CD8-positive, alpha-beta memory T cell (primary cell): ENCODE data around the gene GLCE. TPM values are rescaled to one million over a fixed set of nuclear protein-coding genes. Genes with fewer than 3 reads are reported as not detected.
"Not testable (repeated sequence)": the region's sequence is repeated elsewhere in the genome, so short reads cannot be mapped to it uniquely, and the experiment has no call there.

Experiments
- CTCF ChIA-PET: fragments of 350-600 bp; sonication (Branson Sonifier 250); formaldehyde crosslinking; loops from one replicate; lab custom pipeline; 2021; ENCODE audit warnings: antibody characterized with exemption; lab: Charles Lee
- POLR2A ChIA-PET: fragments of 350-600 bp; sonication (Branson Sonifier 250); formaldehyde crosslinking; loops from one replicate; lab custom pipeline; 2021; ENCODE audit warnings: antibody characterized with exemption; lab: Charles Lee
- DNase-seq, 5 donors: peaks; one replicate each; pipeline versions ENCODE4 v3.0.0 to v3.0.0-alpha.2; 2020 to 2022; ENCODE audit warnings: mixed read lengths in 1 of 5
- H3K27ac ChIP-seq: one replicate; pipeline ENCODE4 v1.7.0; 2013; ENCODE audit warnings: low read depth, mild to moderate bottlenecking, low read length, moderate library complexity
- H3K27me3 ChIP-seq: 2 replicates; pipeline ENCODE4 v1.7.0; 2013; ENCODE audit warnings: low read length, mild to moderate bottlenecking; ENCODE audit not compliant: insufficient read depth, poor library complexity, severe bottlenecking
- H3K36me3 ChIP-seq: 2 replicates; pipeline ENCODE4 v1.7.0; 2013; ENCODE audit warnings: mild to moderate bottlenecking, low read length, moderate library complexity; ENCODE audit not compliant: insufficient read depth
- H3K4me1 ChIP-seq: 2 replicates; pipeline ENCODE4 v1.7.0; 2013; ENCODE audit warnings: mild to moderate bottlenecking, low read length, moderate library complexity; ENCODE audit not compliant: insufficient read depth
- H3K4me3 ChIP-seq: 2 replicates; pipeline ENCODE4 v1.7.0; 2013; ENCODE audit warnings: mild to moderate bottlenecking, low read length
- H3K9me3 ChIP-seq: 2 replicates; pipeline ENCODE4 v1.7.0; 2013; ENCODE audit warnings: mild to moderate bottlenecking, low read length
- H3K27ac Mint-ChIP-seq, 8 donors: one replicate each; pipeline ENCODE4 v1.8.0; 2020 to 2021; ENCODE audit warnings: mixed read lengths in 8 of 8, mild to moderate bottlenecking in 6 of 8, inconsistent platforms in 3 of 8, moderate library complexity in 3 of 8
- H3K27me3 Mint-ChIP-seq, 2 donors: one replicate each; pipeline ENCODE4 v1.8.0; 2020 to 2021; ENCODE audit warnings: mixed read lengths in 2 of 2, mild to moderate bottlenecking in 1 of 2, moderate library complexity in 1 of 2
- H3K36me3 Mint-ChIP-seq, 3 donors: one replicate each; pipeline ENCODE4 v1.8.0; 2020 to 2021; ENCODE audit warnings: mixed read lengths in 3 of 3, inconsistent platforms in 1 of 3, mild to moderate bottlenecking in 1 of 3
- H3K4me1 Mint-ChIP-seq, 3 donors: one replicate each; pipeline ENCODE4 v1.8.0; 2020 to 2021; ENCODE audit warnings: mixed read lengths in 3 of 3, inconsistent platforms in 1 of 3, mild to moderate bottlenecking in 1 of 3
- H3K4me3 Mint-ChIP-seq, 7 donors: one replicate each; pipeline ENCODE4 v1.8.0; 2020 to 2021; ENCODE audit warnings: mixed read lengths in 7 of 7, mild to moderate bottlenecking in 6 of 7, moderate library complexity in 4 of 7, inconsistent platforms in 2 of 7
- H3K9me3 Mint-ChIP-seq, 5 donors: one replicate each; pipeline ENCODE4 v1.8.0; 2020 to 2022; ENCODE audit warnings: mixed read lengths in 5 of 5, mild to moderate bottlenecking in 3 of 5, moderate library complexity in 2 of 5, inconsistent platforms in 1 of 5
- polyA plus RNA-seq: library from polyadenylated mRNA; unstranded; fragments of 300-500 nt; fragmentation: Illumina TruSeq; gene quantifications from one replicate; pipeline ENCODE4 v1.2.3, GENCODE V29; 2021
- total RNA-seq, 2 experiments: library from RNA; stranded (reverse); gene quantifications; one replicate each; pipeline ENCODE4 v1.2.3, GENCODE V29; 2021

Gene GLCE
- total and polyA plus RNA-seq, 3 experiments from 2014 or later: 5.4 to 8.4 (median 5.7) TPM

DNA sequence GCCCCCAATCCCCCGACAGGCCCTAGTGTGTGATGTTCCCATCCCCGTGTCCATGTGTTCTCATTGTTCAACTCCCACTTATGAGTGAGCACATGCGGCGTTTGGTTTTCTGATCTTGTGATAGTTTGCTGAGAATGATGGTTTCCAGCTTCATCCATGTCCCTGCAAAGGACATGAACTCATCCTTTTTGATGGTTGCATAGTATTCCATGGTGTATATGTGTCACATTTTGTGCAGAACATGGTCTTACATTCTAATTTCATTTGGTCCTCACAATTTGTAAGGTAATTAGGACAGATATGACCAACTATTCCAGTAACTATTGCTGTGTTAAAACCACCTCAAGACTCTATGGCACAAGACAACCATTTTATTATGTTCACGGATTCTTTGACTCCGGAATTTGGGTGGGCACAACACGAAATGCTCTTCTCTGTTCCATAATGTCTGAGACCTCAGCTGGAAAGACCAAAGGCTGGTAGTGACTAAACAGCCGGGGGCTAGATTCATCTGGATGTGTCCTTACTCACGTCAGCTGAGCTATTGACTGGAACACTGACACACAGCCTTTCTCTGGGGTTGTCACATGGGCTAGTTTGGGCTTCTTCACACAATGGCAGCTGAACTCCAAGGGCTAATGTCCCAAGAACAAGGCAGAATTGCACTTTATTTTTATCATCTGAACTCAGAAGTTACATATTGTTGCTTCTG lies 13.6 kb upstream of the GLCE start:
- no peaks in the 10 kb centered on the region for H3K36me3 ChIP-seq
- Mint-ChIP-seq H3K27ac (no peak overlapping the region), H3K4me1 (no peaks in the 10 kb centered on the region), H3K9me3 (peaks cover 0 to 3% (median 0%) of the 10 kb centered on the region in 5 donors), H3K36me3 (peaks cover 0 to 3% (median 0%) of the 10 kb centered on the region in 3 donors), H3K4me3 (no peak overlapping the region), H3K27me3 (peaks cover 25 to 84% of the 10 kb centered on the region in 2 donors)
- H3K27me3 ChIP-seq: no peaks in the 10 kb centered on the region
- POLR2A ChIA-PET: interaction anchor here (0.6 kb wide), 1 partner anchor 231 kb away, joined by 3 read pairs; no protein-coding TSS in a partner anchor
- H3K27ac ChIP-seq: no peak overlapping the region
- H3K4me1 ChIP-seq: no peaks in the 10 kb centered on the region
- H3K9me3 ChIP-seq: no peaks in the 10 kb centered on the region
- H3K4me3 ChIP-seq: no peak overlapping the region
- CTCF ChIA-PET: no interaction called here
- DNase-seq: no peak

DNA sequence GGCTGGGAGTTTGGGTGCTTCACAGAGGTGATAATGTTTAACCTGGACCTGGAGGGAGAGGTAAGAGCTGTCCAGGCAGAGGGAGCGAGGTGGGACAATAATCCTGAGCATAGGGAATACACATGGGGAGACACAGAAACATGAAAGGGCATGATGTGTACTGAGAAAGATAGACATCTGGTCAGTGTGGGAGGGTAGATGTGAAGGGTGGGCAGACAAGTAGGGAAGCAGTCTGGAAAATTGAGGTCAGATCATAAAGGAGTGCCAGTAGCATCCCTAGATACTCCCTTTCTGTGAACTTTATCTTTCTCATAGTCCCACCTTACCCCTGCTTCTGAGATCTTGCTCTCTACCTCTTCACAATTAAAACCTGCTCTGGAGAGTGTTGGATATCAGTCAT lies 12.0 kb upstream of the GLCE start:
- Histone ChIP-seq H3K27me3 (no peaks in the 10 kb centered on the region), H3K9me3 (no peaks in the 10 kb centered on the region), H3K36me3 (no peaks in the 10 kb centered on the region), H3K27ac (no peak overlapping the region), H3K4me1 (no peaks in the 10 kb centered on the region), H3K4me3 (no peak overlapping the region)
- no peak overlapping the region for H3K4me3 Mint-ChIP-seq
- peaks cover 19 to 80% of the 10 kb centered on the region in 2 donors for H3K27me3 Mint-ChIP-seq
- no peaks in the 10 kb centered on the region for H3K4me1 Mint-ChIP-seq
- ChIA-PET POLR2A (no interaction called here), CTCF (no interaction called here)
- H3K27ac Mint-ChIP-seq: no peak overlapping the region
- H3K9me3 Mint-ChIP-seq: no peaks in the 10 kb centered on the region
- DNase-seq: no peak
- H3K36me3 Mint-ChIP-seq: no peaks in the 10 kb centered on the region

DNA sequence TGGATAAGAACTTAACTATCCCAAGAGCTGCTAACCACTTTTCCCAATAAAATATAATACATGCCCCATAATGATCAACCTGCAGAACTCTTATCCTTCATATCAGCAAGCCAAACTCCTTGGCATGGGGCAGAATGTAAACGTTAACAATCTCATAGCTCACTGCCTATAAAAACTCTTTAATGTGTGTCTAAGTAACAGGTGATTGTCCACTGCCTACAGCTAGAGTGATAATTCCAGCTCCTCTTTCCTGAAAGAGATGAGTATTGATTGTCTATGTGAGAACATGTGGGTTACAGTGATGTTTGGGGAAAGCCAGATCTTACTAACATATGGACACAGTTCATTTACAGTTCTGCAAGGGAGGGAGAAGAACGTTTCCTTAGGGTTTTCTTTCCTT lies 11.3 kb upstream of the GLCE start:
- ChIA-PET CTCF (no interaction called here), POLR2A (no interaction called here)
- Histone ChIP-seq H3K9me3 (no peaks in the 10 kb centered on the region), H3K27me3 (no peaks in the 10 kb centered on the region), H3K4me1 (no peaks in the 10 kb centered on the region), H3K36me3 (no peaks in the 10 kb centered on the region), H3K27ac (no peak overlapping the region), H3K4me3 (no peak overlapping the region)
- DNase-seq: no peak
- Mint-ChIP-seq H3K27me3 (peaks cover 21 to 80% of the 10 kb centered on the region in 2 donors), H3K27ac (no peak overlapping the region), H3K36me3 (no peaks in the 10 kb centered on the region), H3K4me3 (no peak overlapping the region), H3K4me1 (no peaks in the 10 kb centered on the region), H3K9me3 (no peaks in the 10 kb centered on the region)

DNA sequence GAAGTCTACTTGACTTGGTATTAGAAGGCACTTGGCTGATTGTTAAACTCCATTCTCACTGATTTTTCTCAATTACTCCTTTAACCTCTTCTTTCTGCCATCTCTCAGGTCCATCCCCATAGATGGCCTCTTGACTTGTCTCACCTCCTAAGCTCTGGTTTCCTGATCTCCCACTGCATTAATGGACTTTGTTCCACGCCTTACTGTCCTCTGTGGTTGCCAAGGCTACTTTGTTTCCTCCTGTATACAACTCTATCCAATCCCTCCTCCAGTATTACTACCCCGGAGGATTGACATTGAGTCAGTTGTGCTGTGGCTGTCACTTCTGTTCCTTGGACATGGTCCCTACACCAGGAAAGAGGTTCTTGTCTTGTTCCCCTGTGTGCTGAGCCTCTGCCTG lies 10.6 kb upstream of the GLCE start:
- no peak for DNase-seq
- Mint-ChIP-seq H3K36me3 (no peaks in the 10 kb centered on the region), H3K27ac (no peak overlapping the region), H3K4me1 (no peaks in the 10 kb centered on the region), H3K9me3 (no peaks in the 10 kb centered on the region), H3K4me3 (no peak overlapping the region), H3K27me3 (peaks cover 23 to 80% of the 10 kb centered on the region in 2 donors)
- Histone ChIP-seq H3K36me3 (no peaks in the 10 kb centered on the region), H3K27ac (no peak overlapping the region), H3K4me1 (no peaks in the 10 kb centered on the region), H3K27me3 (no peaks in the 10 kb centered on the region), H3K9me3 (no peaks in the 10 kb centered on the region), H3K4me3 (no peak overlapping the region)
- ChIA-PET POLR2A (no interaction called here), CTCF (no interaction called here)

DNA sequence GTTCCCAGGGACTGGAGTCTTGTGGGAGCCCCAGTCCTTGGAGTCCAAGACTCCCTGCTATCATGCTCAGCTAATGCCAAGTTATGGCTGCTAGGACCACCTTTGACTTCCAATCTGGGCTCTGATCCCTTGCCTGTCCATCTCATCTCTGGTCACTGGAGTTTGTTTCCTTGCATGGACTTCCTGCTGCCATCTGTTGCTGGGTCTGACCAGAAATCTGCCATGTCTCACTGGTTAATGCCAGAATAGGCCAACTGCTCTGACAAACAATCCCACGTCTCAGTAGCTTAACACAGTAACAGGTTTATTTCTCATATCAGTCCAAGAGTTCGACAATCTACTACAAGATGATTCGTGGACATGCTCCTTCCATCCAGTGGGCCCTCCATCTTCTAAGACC lies 10.1 kb upstream of the GLCE start:
- Mint-ChIP-seq H3K4me1 (no peaks in the 10 kb centered on the region), H3K27ac (no peak overlapping the region), H3K36me3 (no peaks in the 10 kb centered on the region), H3K27me3 (peaks cover 25 to 83% of the 10 kb centered on the region in 2 donors), H3K4me3 (no peak overlapping the region), H3K9me3 (no peaks in the 10 kb centered on the region)
- ChIA-PET POLR2A (no interaction called here), CTCF (no interaction called here)
- H3K27me3 ChIP-seq: no peaks in the 10 kb centered on the region
- H3K4me1 ChIP-seq: no peaks in the 10 kb centered on the region
- H3K27ac ChIP-seq: no peak overlapping the region
- no peaks in the 10 kb centered on the region for H3K36me3 ChIP-seq
- no peaks in the 10 kb centered on the region for H3K9me3 ChIP-seq
- no peak overlapping the region for H3K4me3 ChIP-seq
- DNase-seq: no peak

DNA sequence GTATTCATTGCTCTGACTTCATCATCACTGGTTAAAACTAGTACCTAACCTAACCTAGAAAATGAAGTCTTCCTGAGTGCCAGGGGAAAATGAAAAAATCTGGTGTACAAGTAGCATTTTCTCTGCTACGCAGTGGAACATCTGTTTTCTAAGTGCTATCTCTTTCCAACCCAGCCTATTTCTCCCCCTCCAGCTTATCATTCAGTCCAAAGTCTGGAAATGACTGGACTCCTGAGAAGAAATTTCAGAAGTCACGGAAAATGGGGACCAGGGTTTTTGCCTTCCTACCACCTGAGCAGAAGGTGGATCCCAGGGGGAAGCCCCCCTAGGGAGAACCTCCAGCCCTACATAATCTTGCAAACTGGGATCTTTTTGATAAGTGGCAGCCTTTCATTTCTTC lies 9.6 kb upstream of the GLCE start:
- Histone ChIP-seq H3K36me3 (no peaks in the 10 kb centered on the region), H3K27me3 (no peaks in the 10 kb centered on the region), H3K27ac (no peak overlapping the region), H3K4me3 (no peak overlapping the region), H3K4me1 (no peaks in the 10 kb centered on the region), H3K9me3 (no peaks in the 10 kb centered on the region)
- POLR2A ChIA-PET: no interaction called here
- no peak for DNase-seq
- CTCF ChIA-PET: no interaction called here
- peaks cover 24 to 82% of the 10 kb centered on the region in 2 donors for H3K27me3 Mint-ChIP-seq
- H3K27ac Mint-ChIP-seq: no peak overlapping the region
- no peaks in the 10 kb centered on the region for H3K36me3 Mint-ChIP-seq
- no peak overlapping the region for H3K4me3 Mint-ChIP-seq
- H3K4me1 Mint-ChIP-seq: no peaks in the 10 kb centered on the region
- no peaks in the 10 kb centered on the region for H3K9me3 Mint-ChIP-seq

DNA sequence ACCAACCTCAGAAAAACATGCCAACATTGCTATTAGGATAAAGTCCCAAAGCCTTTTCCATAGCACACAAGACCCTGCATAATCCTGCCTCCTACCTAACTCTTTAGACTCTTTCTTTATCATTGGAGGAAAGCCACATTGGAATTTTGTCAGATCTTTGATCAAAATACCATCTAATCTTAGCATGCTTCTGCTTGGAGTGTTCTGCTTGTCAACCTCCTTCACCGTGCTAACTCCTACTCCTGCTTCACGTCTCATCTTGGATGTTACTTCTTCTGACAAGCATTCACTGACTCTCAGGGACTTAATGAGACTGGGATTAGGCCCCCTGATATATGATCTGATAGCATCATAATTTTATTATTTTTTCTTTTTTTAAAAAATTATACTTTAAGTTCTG lies 7.4 kb upstream of the GLCE start:
- no peaks in the 10 kb centered on the region for H3K9me3 Mint-ChIP-seq
- Histone ChIP-seq H3K36me3 (no peaks in the 10 kb centered on the region), H3K4me1 (no peaks in the 10 kb centered on the region), H3K9me3 (no peaks in the 10 kb centered on the region), H3K27ac (no peak overlapping the region), H3K27me3 (no peaks in the 10 kb centered on the region), H3K4me3 (no peak overlapping the region)
- H3K36me3 Mint-ChIP-seq: no peaks in the 10 kb centered on the region
- CTCF ChIA-PET: no interaction called here
- no peaks in the 10 kb centered on the region for H3K4me1 Mint-ChIP-seq
- H3K27me3 Mint-ChIP-seq: peaks cover 14 to 71% of the 10 kb centered on the region in 2 donors
- POLR2A ChIA-PET: no interaction called here
- no peak overlapping the region for H3K4me3 Mint-ChIP-seq
- no peak overlapping the region for H3K27ac Mint-ChIP-seq
- DNase-seq: no peak

DNA sequence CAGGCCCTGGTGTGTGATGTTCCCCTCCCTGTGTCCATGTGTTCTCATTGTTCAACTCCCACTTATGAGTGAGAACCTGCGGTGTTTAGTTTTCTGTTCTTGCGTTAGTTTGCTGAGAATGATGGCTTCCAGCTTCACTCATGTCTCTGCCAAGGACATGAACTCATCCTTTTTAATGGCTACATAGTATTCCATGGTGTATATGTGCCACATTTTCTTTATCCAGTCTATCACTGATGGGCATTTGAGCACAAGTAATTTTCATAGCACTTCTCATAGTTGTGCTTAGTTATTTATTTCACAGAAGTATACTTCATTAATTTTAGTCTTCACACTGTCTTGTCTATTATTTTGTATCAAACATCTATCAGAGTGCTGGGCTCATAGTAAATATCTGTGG lies 6.8 kb upstream of the GLCE start:
- H3K9me3 Mint-ChIP-seq, H3K4me1 Mint-ChIP-seq, H3K27ac Mint-ChIP-seq, H3K4me3 ChIP-seq, H3K9me3 ChIP-seq, DNase-seq, H3K36me3 Mint-ChIP-seq, H3K36me3 ChIP-seq, POLR2A ChIA-PET, H3K4me1 ChIP-seq, CTCF ChIA-PET, H3K4me3 Mint-ChIP-seq, H3K27me3 ChIP-seq, H3K27ac ChIP-seq: not testable (repeated sequence)
- H3K27me3 Mint-ChIP-seq: peaks cover 9 to 65% of the 10 kb centered on the region in 2 donors
